IMR-90 (cell line): ENCODE data around the gene LCN2. TPM values are rescaled to one million over a fixed set of nuclear protein-coding genes. Genes with fewer than 3 reads are reported as not detected.

Experiments
- ATAC-seq: fragments of 200-7000 bp; cut with Tn5 transposase; 2 replicates; pipeline ENCODE4 v1.9.1; 2020; ENCODE audit warnings: low read depth, mild to moderate bottlenecking, moderate library complexity
- BruUV-seq: library from RNA; stranded (reverse); fragments of 400-500 nt; replicated peaks from 2 replicates; lab custom pipeline; 2021; lab: Mats Ljungman, UMichigan
- CTCF ChIA-PET: fragments of 300-600 bp; formaldehyde crosslinking; extraction: SDS; loops from one replicate; lab custom pipeline; 2021; ENCODE audit warnings: antibody characterized with exemption; lab: Yijun Ruan, JAX
- POLR2A ChIA-PET: fragments of 300-600 bp; sonication (Branson Sonifier 250); formaldehyde crosslinking; loops from one replicate; lab custom pipeline; 2022; ENCODE audit warnings: antibody characterized with exemption; ENCODE audit not compliant: unreplicated experiment; lab: Charles Lee
- DNase-seq: peaks from one replicate; pipeline ENCODE4 v3.0.0; 2013
- H2AFZ ChIP-seq: replicated peaks from 2 replicates; pipeline ENCODE3; 2013; ENCODE audit warnings: low read length, mild to moderate bottlenecking; ENCODE audit not compliant: poor library complexity
- H2AK5ac ChIP-seq: 2 replicates; pipeline ENCODE4 v1.6.1; 2013; ENCODE audit warnings: low read depth, low read length, inconsistent platforms
- H2AK9ac ChIP-seq: replicated peaks from 2 replicates; pipeline ENCODE3; 2013; ENCODE audit warnings: mild to moderate bottlenecking, low read depth, low read length, moderate library complexity; ENCODE audit not compliant: poor library complexity
- H2BK120ac ChIP-seq: 2 replicates; pipeline ENCODE4 v1.6.1; 2013; ENCODE audit warnings: low read depth, low read length, inconsistent platforms
- H2BK15ac ChIP-seq: 3 replicates; pipeline ENCODE4 v1.6.1; 2013; ENCODE audit warnings: low read depth, low read length, inconsistent platforms
- H2BK20ac ChIP-seq: 2 replicates; pipeline ENCODE4 v1.6.1; 2013; ENCODE audit warnings: low read depth, mild to moderate bottlenecking, inconsistent platforms, low read length, moderate library complexity
- H2BK5ac ChIP-seq: 2 replicates; pipeline ENCODE4 v1.6.1; 2013; ENCODE audit warnings: mild to moderate bottlenecking, low read depth, low read length, inconsistent platforms; ENCODE audit not compliant: poor library complexity, severe bottlenecking
- H3K14ac ChIP-seq: replicated peaks from 2 replicates; pipeline ENCODE4 v1.6.1; 2013; ENCODE audit warnings: low read depth, low read length, inconsistent platforms
- H3K18ac ChIP-seq: 2 replicates; pipeline ENCODE4 v1.6.1; 2013; ENCODE audit warnings: low read depth, low read length, control low read depth
- H3K23ac ChIP-seq: 2 replicates; pipeline ENCODE4 v1.6.1; 2013; ENCODE audit warnings: low read depth, low read length, inconsistent platforms
- H3K27ac ChIP-seq: 2 replicates; pipeline ENCODE4 v1.5.1; 2013; ENCODE audit warnings: mild to moderate bottlenecking, control low read depth, low read length; ENCODE audit not compliant: insufficient read depth
- H3K27me3 ChIP-seq: 2 replicates; pipeline ENCODE4 v1.6.1; 2013; ENCODE audit warnings: low read length; ENCODE audit not compliant: control insufficient read depth, insufficient read depth
- H3K36me3 ChIP-seq: 2 replicates; pipeline ENCODE4 v1.6.1; 2013; ENCODE audit warnings: low read length, mixed read lengths; ENCODE audit not compliant: control insufficient read depth, insufficient read depth
- H3K4ac ChIP-seq: 2 replicates; pipeline ENCODE4 v1.6.1; 2013; ENCODE audit warnings: low read depth, low read length, inconsistent platforms
- H3K4me1 ChIP-seq: 2 replicates; pipeline ENCODE4 v1.6.1; 2013; ENCODE audit warnings: low read length, mixed read lengths; ENCODE audit not compliant: control insufficient read depth, insufficient read depth
- H3K4me2 ChIP-seq: 2 replicates; pipeline ENCODE4 v1.6.1; 2013; ENCODE audit warnings: low read depth, mild to moderate bottlenecking, control low read depth, low read length, moderate library complexity
- H3K4me3 ChIP-seq: 2 replicates; pipeline ENCODE4 v1.5.1; 2013; ENCODE audit warnings: low read depth, mild to moderate bottlenecking, control low read depth, low read length, moderate library complexity; ENCODE audit not compliant: insufficient read depth
- H3K56ac ChIP-seq: 2 replicates; pipeline ENCODE4 v1.6.1; 2013; ENCODE audit warnings: low read length, inconsistent platforms; ENCODE audit not compliant: insufficient read depth; ENCODE audit errors: extremely low read depth
- H3K79me1 ChIP-seq, 2 experiments: 2 replicates each; pipeline ENCODE4 v1.6.1; 2013; ENCODE audit warnings: low read length in 2 of 2, inconsistent platforms in 1 of 2, low read depth in 1 of 2
- H3K9ac ChIP-seq: 2 replicates; pipeline ENCODE4 v1.6.1; 2013; ENCODE audit warnings: low read depth, low read length, control low read depth
- H3K9me1 ChIP-seq: 2 replicates; pipeline ENCODE4 v1.6.1; 2013; ENCODE audit warnings: low read length, inconsistent platforms; ENCODE audit not compliant: insufficient read depth
- H3K9me3 ChIP-seq: 2 replicates; pipeline ENCODE4 v1.6.1; 2013; ENCODE audit warnings: low read length; ENCODE audit not compliant: control insufficient read depth, insufficient read depth
- H4K20me1 ChIP-seq: 2 replicates; pipeline ENCODE4 v1.6.1; 2013; ENCODE audit warnings: low read length, inconsistent platforms; ENCODE audit not compliant: insufficient read depth
- H4K5ac ChIP-seq: 2 replicates; pipeline ENCODE4 v1.6.1; 2013; ENCODE audit warnings: mild to moderate bottlenecking, low read depth, low read length, control low read depth
- H4K8ac ChIP-seq, 2 experiments: 2 replicates each; pipeline ENCODE4 v1.6.1; 2013; ENCODE audit warnings: low read depth in 2 of 2, low read length in 2 of 2, control low read depth in 1 of 2, inconsistent platforms in 1 of 2
- H4K91ac ChIP-seq: 2 replicates; pipeline ENCODE4 v1.6.1; 2013; ENCODE audit warnings: low read depth, low read length, inconsistent platforms; ENCODE audit not compliant: insufficient read depth
- CEBPB ChIP-seq: IDR thresholded peaks from 2 replicates; pipeline ENCODE4 v1.6.1; 2012; ENCODE audit warnings: low read depth, low read length, improper control_type of control experiment
- CTCF ChIP-seq: conservative IDR thresholded peaks from 2 replicates; pipeline ENCODE4 v1.5.1; 2012; ENCODE audit warnings: mild to moderate bottlenecking, low read depth, low read length, improper control_type of control experiment
- ELK1 ChIP-seq: fragments of 150-350 bp; IDR thresholded peaks from 2 replicates; pipeline ENCODE4 v1.6.1; 2016; ENCODE audit warnings: low read depth, mild to moderate bottlenecking, low read length, moderate library complexity, borderline replicate concordance
- FOS ChIP-seq: fragments of 150-350 bp; IDR thresholded peaks from 2 replicates; pipeline ENCODE4 v1.6.1; 2016; ENCODE audit warnings: low read depth, low read length
- NFE2L2 ChIP-seq: fragments of 150-350 bp; IDR thresholded peaks from 2 replicates; pipeline ENCODE4 v1.6.1; 2016; ENCODE audit warnings: low read depth, mild to moderate bottlenecking, low read length
- POLR2A ChIP-seq: IDR thresholded peaks from 2 replicates; pipeline ENCODE4 v1.6.1; 2012; ENCODE audit warnings: mild to moderate bottlenecking, low read depth, low read length
- RAD21 ChIP-seq: IDR thresholded peaks from 2 replicates; pipeline ENCODE4 v1.6.1; 2012; ENCODE audit warnings: low read length, improper control_type of control experiment
- RCOR1 ChIP-seq: IDR thresholded peaks from 2 replicates; pipeline ENCODE4 v1.6.1; 2012; ENCODE audit warnings: mild to moderate bottlenecking, low read length, improper control_type of control experiment; ENCODE audit not compliant: insufficient replicate concordance
- SMC3 ChIP-seq: fragments of 150-350 bp; IDR thresholded peaks from 2 replicates; pipeline ENCODE4 v1.6.1; 2016; ENCODE audit warnings: low read depth, mild to moderate bottlenecking, antibody characterized with exemption, low read length, moderate library complexity
- USF2 ChIP-seq: fragments of 150-350 bp; IDR thresholded peaks from 2 replicates; pipeline ENCODE4 v1.6.1; 2017; ENCODE audit warnings: mild to moderate bottlenecking, antibody characterized with exemption, low read length, low read depth
- WGBS, 2 experiments: methylation state at CpG; one replicate each; pipeline versions ENCODE4 v1.1.5 to v1.1.7; 2013; ENCODE audit warnings: missing lambda C conversion rate in 2 of 2; ENCODE audit not compliant: insufficient read length in 1 of 2; ENCODE audit errors: extremely low coverage in 2 of 2; 5-methylcytosine and 5-hydroxymethylcytosine counted together
- dilution Hi-C: fragments of 300-500 bp; cut with HindIII; formaldehyde crosslinking; loops from one replicate; pipeline ENCODE4 v1.14.3; 2018; ENCODE audit warnings: low sequenced_read_pairs; ENCODE audit not compliant: unreplicated experiment
- in situ Hi-C: fragments of 300-500 bp; cut with MboI; formaldehyde crosslinking; loops from 3 replicates; pipeline ENCODE4 v1.14.3; 2019; ENCODE audit warnings: low sequenced_read_pairs, inconsistent platforms, mixed read lengths
- intact Hi-C: fragments of 100-400 bp; cut with micrococcal nuclease; formaldehyde crosslinking; loops from 2 replicates; pipeline ENCODE4 v1.10.0; 2022
- polyA plus RNA-seq, 3 experiments: library from polyadenylated mRNA; depleted of rRNA; stranded (reverse); fragments of >200 nt; gene quantifications; 2 replicates each; pipeline ENCODE4 v1.2.3, GENCODE V29; 2012; ENCODE audit warnings: low replicate concordance in 1 of 3
- total RNA-seq: library from RNA; depleted of rRNA; stranded (reverse); fragments of >200 nt; gene quantifications from 2 replicates; pipeline ENCODE4 v1.2.3, GENCODE V29; 2012

Gene LCN2
- total and polyA plus RNA-seq, 2 of the 4 experiments (the other 2 are of a cell fraction) = not detected

GRCh38 chr9:128101231-128101661 is 48.0 kb upstream of the LCN2 start:
- no TSS peak for BruUV-seq
- no peak overlapping the region for H3K4me2 ChIP-seq
- no peak overlapping the region for H2AFZ ChIP-seq
- H2AK9ac ChIP-seq = no peak overlapping the region
- no peak overlapping the region for H3K27ac ChIP-seq
- no peak overlapping the region for H3K18ac ChIP-seq
- H2AK5ac ChIP-seq = no peak overlapping the region; the same call in 1 of the 2 replicates
- no peak for TF ChIP-seq ELK1
- no peak for TF ChIP-seq USF2
- no peak for TF ChIP-seq RAD21
- no peak for TF ChIP-seq NFE2L2
- TF ChIP-seq FOS = no peak
- TF ChIP-seq RCOR1 = no peak
- no peak for TF ChIP-seq POLR2A
- TF ChIP-seq CTCF = no peak
- TF ChIP-seq CEBPB = no peak
- TF ChIP-seq SMC3 = no peak
- peaks cover 34 to 90% of the 10 kb centered on the region in 2 experiments for H3K79me1 ChIP-seq
- H2BK15ac ChIP-seq = no peak overlapping the region
- H3K23ac ChIP-seq = no peak overlapping the region
- H3K4ac ChIP-seq = no peak overlapping the region; the same call in 1 of the 2 replicates
- H3K36me3 ChIP-seq = peaks cover 46% of the 10 kb centered on the region
- no peak for DNase-seq
- ChIA-PET POLR2A (no interaction called here), CTCF (no interaction called here)
- no peak overlapping the region for H4K8ac ChIP-seq
- peaks cover 42% of the 10 kb centered on the region for H4K20me1 ChIP-seq
- H2BK20ac ChIP-seq = no peak overlapping the region
- no peak overlapping the region for H3K56ac ChIP-seq
- H3K9me3 ChIP-seq = no peaks in the 10 kb centered on the region
- H3K4me3 ChIP-seq = no peak overlapping the region
- H3K9me1 ChIP-seq = peaks cover 27% of the 10 kb centered on the region; the same call in 1 of the 2 replicates
- H4K5ac ChIP-seq = no peak overlapping the region
- H3K27me3 ChIP-seq = no peaks in the 10 kb centered on the region
- no peak for ATAC-seq
- no peak overlapping the region for H3K14ac ChIP-seq
- 86% methylated on average over 4 of the region's 12 CpGs; no CpG with 5 or more reads in 1 of the 2 experiments for WGBS, 2 experiments
- H2BK5ac ChIP-seq = no peak overlapping the region
- no peak overlapping the region for H3K9ac ChIP-seq
- H4K91ac ChIP-seq = no peak overlapping the region
- peaks cover 25% of the 10 kb centered on the region for H3K4me1 ChIP-seq
- no peak overlapping the region for H2BK120ac ChIP-seq
- in situ Hi-C loops = no loop called here
- intact Hi-C loops = no loop called here
- dilution Hi-C loops = no loop called here
